Caki2 (cell line): ENCODE measurements around the gene ARHGEF12. TPM values are rescaled to one million over a fixed set of nuclear protein-coding genes. Genes with fewer than 3 reads are reported as not detected.

Experiments
- DNase-seq: peaks from one replicate; pipeline ENCODE4 v3.0.0-alpha.2; 2015; ENCODE audit warnings: low read depth
- in situ Hi-C: cut with HindIII; loops from 2 replicates; pipeline ENCODE4 v1.10.0; 2016; ENCODE audit warnings: low sequenced_read_pairs, low pct_unique_long_range_greater_than_20kb, mixed read lengths
- total RNA-seq: library from RNA; depleted of rRNA; stranded (reverse); fragments of >200 nt; shearing (Covaris generic); gene quantifications from 2 replicates; pipeline ENCODE4 v1.2.3, GENCODE V29; 2014; ENCODE audit warnings: low replicate concordance

ARHGEF12 gene
- total RNA-seq, 1 experiment from 2014 or later = 15.1 TPM

- DNase-seq = no peak
- in situ Hi-C loops = no loop called here
Measured at GRCh38 chr11:120336641-120337354, 585 bp downstream of the ARHGEF12 start.

DNA sequence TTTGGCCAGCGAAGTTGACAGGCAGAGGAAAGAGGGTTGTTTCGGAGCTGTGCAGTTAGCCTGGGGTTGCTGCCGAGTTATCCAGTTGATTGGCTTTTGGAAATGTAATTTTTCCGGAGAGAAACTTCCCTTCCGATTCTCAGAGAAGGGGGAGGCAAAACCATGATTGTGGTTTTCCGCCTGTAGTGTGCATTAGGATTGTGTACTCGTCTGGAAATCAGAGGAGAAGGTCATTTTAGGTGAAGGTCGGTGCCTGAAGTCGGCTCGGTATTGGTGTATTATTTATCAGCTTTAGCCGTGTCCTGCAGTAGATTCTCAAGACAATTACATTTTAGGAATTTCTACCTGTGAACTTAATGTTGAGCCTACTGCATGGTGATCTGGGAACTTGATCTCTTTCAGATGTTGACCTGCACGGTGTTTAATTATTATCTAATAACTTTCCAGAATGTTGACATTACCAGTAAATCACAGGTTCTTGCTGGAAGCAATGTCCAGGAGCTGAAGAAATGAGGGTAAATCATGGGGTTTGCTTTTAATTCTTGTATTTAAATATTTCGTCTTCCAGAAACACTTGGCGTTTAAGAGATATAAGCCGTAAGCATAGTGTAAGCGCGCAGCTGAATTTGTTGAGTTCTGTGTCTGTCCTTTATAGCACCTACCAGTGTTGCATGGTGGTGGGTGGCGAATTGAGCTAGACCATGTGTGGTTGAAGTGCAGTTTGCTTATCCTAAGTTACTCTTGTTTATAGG, 1.3 kb downstream of the ARHGEF12 start:
- in situ Hi-C loops = no loop called here
- peak; percentile 41 for DNase-seq

GRCh38 chr11:120338107-120338933, 2.1 kb downstream of the ARHGEF12 start:
- in situ Hi-C loops = no loop called here
- no peak for DNase-seq

- peak; percentile 62 for DNase-seq
- in situ Hi-C loops = no loop called here
Measured at GRCh38 chr11:120339394-120339890, 3.2 kb downstream of the ARHGEF12 start.

- no peak for DNase-seq
- in situ Hi-C loops = no loop called here
Measured at GRCh38 chr11:120340529-120340928, 4.3 kb downstream of the ARHGEF12 start.

DNA sequence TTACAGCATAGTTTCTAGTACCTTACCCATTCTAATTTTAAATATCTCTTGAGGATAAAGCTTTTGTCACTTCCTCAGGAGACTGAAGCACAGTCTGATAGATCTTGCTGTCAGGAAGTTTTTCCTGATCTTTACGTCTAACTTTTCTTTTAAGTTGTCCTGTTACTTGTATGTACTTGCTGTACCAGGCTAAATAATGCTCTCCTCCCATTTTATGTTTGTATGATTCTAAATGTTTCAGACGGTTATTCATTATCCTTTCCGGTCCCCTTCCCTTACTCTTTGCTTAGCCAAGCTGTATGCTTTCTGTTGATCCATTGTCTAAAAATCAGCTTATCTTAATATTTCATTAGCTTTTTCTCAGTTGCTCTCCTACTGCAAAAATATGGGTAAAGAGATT, 6.0 kb downstream of the ARHGEF12 start:
- in situ Hi-C loops = no loop called here
- DNase-seq = no peak

DNA sequence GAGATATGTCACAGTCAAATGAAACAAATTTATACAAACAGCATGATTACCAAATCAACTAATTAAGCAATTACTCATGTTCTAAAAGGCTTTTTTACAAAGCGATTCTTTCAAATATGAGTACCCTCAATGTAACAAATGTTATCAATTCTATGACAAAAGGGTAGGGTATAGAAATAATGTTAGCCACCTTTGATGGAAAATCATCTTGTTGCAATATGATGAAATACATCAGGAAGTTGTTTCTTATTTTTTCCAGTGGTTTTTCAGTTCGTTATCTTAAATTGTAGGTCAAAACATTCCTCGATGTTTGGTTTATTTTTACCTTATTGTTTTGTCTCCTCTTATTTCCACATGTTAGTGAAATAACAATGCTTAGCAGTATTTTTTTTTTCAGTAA, 6.5 kb downstream of the ARHGEF12 start:
- no peak for DNase-seq
- in situ Hi-C loops = no loop called here

DNA sequence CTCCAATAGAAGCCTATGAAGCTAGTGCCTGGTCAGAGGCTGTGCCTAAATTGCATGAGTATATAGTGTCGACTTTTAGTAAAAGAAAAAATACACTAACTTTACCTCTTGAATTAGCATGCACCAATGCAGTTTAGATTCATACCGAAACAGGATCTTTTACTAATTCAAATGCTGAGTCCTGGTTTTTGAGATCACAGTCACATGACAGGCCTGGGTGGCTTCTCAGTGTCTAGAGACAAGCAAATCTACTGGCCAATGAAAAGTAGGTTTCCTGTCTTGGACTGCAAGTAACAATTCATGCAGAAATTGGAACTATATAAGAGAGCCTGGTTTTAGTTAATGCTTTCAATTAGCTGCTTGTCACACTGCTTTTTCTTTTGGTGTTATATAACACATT, 7.2 kb downstream of the ARHGEF12 start:
- DNase-seq = no peak
- in situ Hi-C loops = no loop called here

- no peak for DNase-seq
- in situ Hi-C loops = no loop called here
Measured at GRCh38 chr11:120344302-120345004, 8.2 kb downstream of the ARHGEF12 start.

- in situ Hi-C loops = no loop called here
- no peak for DNase-seq
Measured at GRCh38 chr11:120346233-120346632, 10.0 kb downstream of the ARHGEF12 start.

GRCh38 chr11:120350637-120351036, 14.4 kb downstream of the ARHGEF12 start:
- DNase-seq = no peak
- in situ Hi-C loops = no loop called here

DNA sequence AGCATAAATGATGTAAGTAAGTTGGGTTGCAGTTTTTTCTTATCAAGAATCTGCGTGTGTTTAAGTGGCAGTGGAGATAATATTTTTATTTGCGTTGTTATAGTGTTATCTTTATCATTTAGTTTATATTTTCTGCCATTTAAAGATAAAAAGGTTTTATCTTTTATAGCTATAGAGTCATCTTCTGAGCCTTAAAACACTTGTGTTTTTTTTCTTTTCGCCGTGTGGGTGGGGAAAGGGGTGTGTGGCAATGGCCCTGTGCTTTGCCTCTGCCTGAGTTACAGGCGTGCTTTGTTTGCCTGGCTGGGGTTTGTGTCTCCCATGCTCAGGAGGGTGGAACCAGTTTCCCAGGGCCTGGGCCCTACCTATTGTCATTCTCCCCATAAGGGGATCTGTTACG, 16.2 kb downstream of the ARHGEF12 start:
- no peak for DNase-seq
- in situ Hi-C loops = no loop called here

DNA sequence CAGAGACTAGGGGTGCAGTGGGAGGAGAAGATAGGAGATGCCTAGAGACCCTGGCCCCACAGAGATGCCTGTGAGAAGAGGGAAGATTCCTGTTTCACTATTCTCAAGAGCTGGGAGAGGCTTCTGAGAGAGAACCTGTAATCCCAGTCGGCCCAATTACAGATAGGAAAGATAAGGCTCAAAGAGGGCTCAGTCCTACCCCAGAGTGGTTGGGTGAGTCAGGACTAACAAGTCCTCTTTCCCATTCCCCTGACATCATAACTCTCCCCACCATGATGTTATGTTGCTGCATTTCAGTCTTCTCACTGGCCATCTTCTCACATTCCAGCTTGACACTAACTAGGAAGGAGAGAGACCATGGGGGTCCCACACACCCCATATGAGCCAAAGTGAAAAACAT, 17.9 kb downstream of the ARHGEF12 start:
- no peak for DNase-seq

DNA sequence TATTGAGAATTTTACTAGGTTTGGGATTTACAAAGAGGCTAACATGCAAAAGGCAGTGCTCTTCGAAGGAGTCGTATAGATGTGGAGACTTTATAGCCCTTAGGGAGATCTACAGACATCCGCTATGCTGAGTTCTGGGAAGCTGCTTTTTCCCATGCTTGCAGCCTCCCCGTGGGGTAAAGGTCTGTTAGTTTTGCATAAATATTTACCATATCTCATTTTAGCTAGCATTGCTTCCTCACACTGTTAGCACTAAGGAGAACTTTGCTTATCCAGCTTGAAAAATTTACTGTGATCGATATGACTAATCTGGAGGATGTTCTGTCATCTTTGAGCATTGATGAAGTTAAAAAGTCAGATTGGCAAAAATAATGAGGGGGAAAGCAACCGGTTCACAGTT, 18.6 kb downstream of the ARHGEF12 start:
- in situ Hi-C loops = no loop called here
- no peak for DNase-seq

More for the DNA sequence above, 17.9 kb downstream of the ARHGEF12 start:
- in situ Hi-C loops = no loop called here

DNA sequence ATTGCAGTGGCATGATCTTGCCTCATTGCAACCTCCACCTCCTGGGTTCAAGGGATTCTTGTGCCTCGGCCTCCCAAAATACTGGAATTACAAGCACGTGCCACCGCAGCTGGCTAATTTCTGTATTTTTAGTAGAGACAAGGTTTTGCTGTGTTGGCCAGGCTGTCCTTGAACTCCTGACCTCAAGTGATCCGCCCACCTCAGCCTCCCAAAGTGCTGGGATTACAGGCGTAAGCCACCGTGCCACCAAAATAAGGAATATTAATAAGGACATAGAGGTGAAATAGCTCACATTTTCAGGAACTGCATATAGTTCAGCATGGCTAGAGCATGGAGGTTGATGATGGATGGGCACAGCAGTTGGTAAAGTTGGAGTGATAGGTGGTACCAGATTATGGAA, 21.4 kb downstream of the ARHGEF12 start:
- DNase-seq = no peak
- in situ Hi-C loops = no loop called here

- DNase-seq = no peak
- in situ Hi-C loops = no loop called here
Measured at GRCh38 chr11:120358729-120359128, 22.5 kb downstream of the ARHGEF12 start.

DNA sequence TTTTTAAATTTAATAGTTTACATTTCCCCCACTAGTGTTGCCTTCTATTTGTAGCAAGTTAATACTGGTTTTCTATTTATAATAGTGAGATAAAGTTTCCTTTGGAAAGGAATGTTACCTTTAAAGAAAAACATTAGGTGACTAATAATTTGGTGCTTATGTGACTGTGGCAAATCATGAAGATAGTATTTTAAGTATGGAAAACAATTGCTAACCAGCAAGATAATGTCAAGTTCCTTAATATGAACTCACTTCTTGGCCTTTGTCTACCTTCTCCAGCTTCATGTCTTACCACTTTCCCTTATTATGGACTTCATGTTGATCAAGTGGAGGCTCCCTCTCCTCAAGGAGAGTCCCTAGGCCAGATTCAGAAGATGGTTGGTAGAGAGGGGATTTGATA, 27.2 kb downstream of the ARHGEF12 start:
- no peak for DNase-seq
- in situ Hi-C loops = no loop called here

GRCh38 chr11:120365512-120365911, 29.3 kb downstream of the ARHGEF12 start:
- in situ Hi-C loops = no loop called here
- no peak for DNase-seq
